Right lobe of liver (tissue), 6 donors: ENCODE data around the gene SLC17A7. TPM values are rescaled to one million over a fixed set of nuclear protein-coding genes. Genes with fewer than 3 reads are reported as not detected.
"Not testable (repeated sequence)": the region's sequence is repeated elsewhere in the genome, so short reads cannot be mapped to it uniquely, and the experiment has no call there.

Experiments used
- ATAC-seq, 4 donors: fragments of 200-7000 bp; cut with Tn5 transposase; one replicate each; pipeline ENCODE4 v1.9.1; 2020; ENCODE audit warnings: mild to moderate bottlenecking in 4 of 4, moderate library complexity in 4 of 4
- DNase-seq, 3 donors: peaks; one replicate each; pipeline ENCODE4 v3.0.0-alpha.2; 2020
- H3K27ac ChIP-seq, 3 donors: fragments of 200-600 bp; one replicate each; pipeline ENCODE4 v1.8.0; 2022
- H3K27me3 ChIP-seq, 2 donors: fragments of 200-600 bp; one replicate each; pipeline ENCODE4 v1.8.0; 2022
- H3K36me3 ChIP-seq, 4 donors: fragments of 200-600 bp; sonication (generic) in 1 of 4; one replicate each; pipeline versions ENCODE4 v1.5.1 to v1.8.0; 2017 to 2022; ENCODE audit warnings: control low read depth in 1 of 4
- H3K4me1 ChIP-seq, 4 donors: fragments of 200-600 bp; sonication (generic) in 1 of 4; one replicate each; pipeline versions ENCODE4 v1.5.1 to v1.8.0; 2017 to 2022; ENCODE audit warnings: control low read depth in 1 of 4
- H3K4me3 ChIP-seq, 3 donors: fragments of 200-600 bp; one replicate each; pipeline ENCODE4 v1.8.0; 2022
- H3K9me3 ChIP-seq, 4 donors: fragments of 200-600 bp; sonication (generic) in 1 of 4; one replicate each; pipeline versions ENCODE4 v1.5.1 to v1.8.0; 2017 to 2022; ENCODE audit warnings: control low read depth in 1 of 4
- POLR2A ChIP-seq: fragments of 450-650 bp; IDR thresholded peaks from one replicate; pipeline ENCODE4 v1.6.1; 2017; ENCODE audit warnings: antibody characterized with exemption, mild to moderate bottlenecking
- WGBS: methylation state at CpG from one replicate; pipeline ENCODE4 v1.1.6; 2018; ENCODE audit warnings: low coverage, low lambda C conversion rate; ENCODE audit not compliant: insufficient coverage; ENCODE audit errors: missing lambda C conversion rate; 5-methylcytosine and 5-hydroxymethylcytosine counted together
- intact Hi-C, 2 donors: fragments of 100-400 bp; cut with DNase I; formaldehyde crosslinking; loops; one replicate each; pipeline versions ENCODE4 v1.11.2 to v1.14.1; 2022
- total RNA-seq, 6 experiments: library from RNA; depleted of rRNA in 2 of 6; stranded (reverse); fragments of >200 nt in 2 of 6; fragmentation: NEBNext Ultra II Directional in 3 of 6; extraction: Animal tissue kit (Norgen Biotek cat#: 25700) in 3 of 6; gene quantifications; one replicate each; pipeline versions ENCODE4 v1.1.0 to v1.2.4, GENCODE V29; 2016 to 2023
- TF ChIP-seq, protein P1 (sequence below), 4 donors: fragments of 200-600 bp in 3 of 4; fragments of 450-650 bp in 1 of 4; IDR thresholded peaks; one replicate each; pipeline versions ENCODE4 v1.5.1 to v1.8.0; 2016 to 2022; ENCODE audit warnings: antibody characterized with exemption in 4 of 4, mild to moderate bottlenecking in 2 of 4
- donor health status: DM: no; HTN: yes; CAD: no.
- donor health status: DM: no; HTN: no; CAD: no.
- donor health status: DM: no; HTN: no; CAD: no.
- donor health status: DM: no; HTN: yes; CAD: no.
- donor health status: DM: no; HTN: yes; CAD: no.

The SLC17A7 gene
- total RNA-seq, 6 experiments from 2014 or later: 0.13 TPM; not detected in 5

GRCh38 chr19:49474542-49474924 lies 33.2 kb upstream of the SLC17A7 start:
- Histone ChIP-seq H3K27me3 (no peaks in the 10 kb centered on the region), H3K9me3 (no peaks in the 10 kb centered on the region), H3K4me1 (peaks cover 0 to 5% (median 0%) of the 10 kb centered on the region in 4 donors), H3K4me3 (peak overlapping the region; percentile 71 to 76 (median 72)), H3K36me3 (no peaks in the 10 kb centered on the region), H3K27ac (peak overlapping the region; percentile 62 to 67 (median 62))
- DNase-seq (no peak), ATAC-seq (no peak)
- 10% methylated on average over 11 of the region's 11 CpGs for WGBS
- intact Hi-C loops: no loop called here
- TF ChIP-seq, protein P1, sequence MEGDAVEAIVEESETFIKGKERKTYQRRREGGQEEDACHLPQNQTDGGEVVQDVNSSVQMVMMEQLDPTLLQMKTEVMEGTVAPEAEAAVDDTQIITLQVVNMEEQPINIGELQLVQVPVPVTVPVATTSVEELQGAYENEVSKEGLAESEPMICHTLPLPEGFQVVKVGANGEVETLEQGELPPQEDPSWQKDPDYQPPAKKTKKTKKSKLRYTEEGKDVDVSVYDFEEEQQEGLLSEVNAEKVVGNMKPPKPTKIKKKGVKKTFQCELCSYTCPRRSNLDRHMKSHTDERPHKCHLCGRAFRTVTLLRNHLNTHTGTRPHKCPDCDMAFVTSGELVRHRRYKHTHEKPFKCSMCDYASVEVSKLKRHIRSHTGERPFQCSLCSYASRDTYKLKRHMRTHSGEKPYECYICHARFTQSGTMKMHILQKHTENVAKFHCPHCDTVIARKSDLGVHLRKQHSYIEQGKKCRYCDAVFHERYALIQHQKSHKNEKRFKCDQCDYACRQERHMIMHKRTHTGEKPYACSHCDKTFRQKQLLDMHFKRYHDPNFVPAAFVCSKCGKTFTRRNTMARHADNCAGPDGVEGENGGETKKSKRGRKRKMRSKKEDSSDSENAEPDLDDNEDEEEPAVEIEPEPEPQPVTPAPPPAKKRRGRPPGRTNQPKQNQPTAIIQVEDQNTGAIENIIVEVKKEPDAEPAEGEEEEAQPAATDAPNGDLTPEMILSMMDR (IDR thresholded peaks at IDR 0.05): no peak
- TF ChIP-seq POLR2A: no peak

- Histone ChIP-seq H3K4me3 (peak within 1 kb of the TSS; percentile 71 to 76 (median 72)), H3K27ac (peak within 1 kb of the TSS; percentile 62 to 67 (median 62)), H3K27me3 (no peaks in the 10 kb centered on the region), H3K9me3 (no peaks in the 10 kb centered on the region), H3K36me3 (no peaks in the 10 kb centered on the region), H3K4me1 (peaks cover 0 to 5% (median 0%) of the 10 kb centered on the region in 4 donors)
- peak; percentile 85 to 88 (median 86) for ATAC-seq
- intact Hi-C loops: no loop called here
- TF ChIP-seq, protein P1 (IDR thresholded peaks at IDR 0.05): peak; percentile 95 to 100 (median 99)
- TF ChIP-seq POLR2A: no peak
- peak; percentile 76 to 79 (median 78) for DNase-seq
- WGBS: 2% methylated on average over 7 of the region's 33 CpGs
Measured at GRCh38 chr19:49473868-49474541, 32.7 kb upstream of the SLC17A7 start, which contains the start of gene FLT3LG. TSS of gene FLT3LG (plus strand) at chr19:49474215. CDS start at chr19:49474640, 425 bp downstream.

DNA sequence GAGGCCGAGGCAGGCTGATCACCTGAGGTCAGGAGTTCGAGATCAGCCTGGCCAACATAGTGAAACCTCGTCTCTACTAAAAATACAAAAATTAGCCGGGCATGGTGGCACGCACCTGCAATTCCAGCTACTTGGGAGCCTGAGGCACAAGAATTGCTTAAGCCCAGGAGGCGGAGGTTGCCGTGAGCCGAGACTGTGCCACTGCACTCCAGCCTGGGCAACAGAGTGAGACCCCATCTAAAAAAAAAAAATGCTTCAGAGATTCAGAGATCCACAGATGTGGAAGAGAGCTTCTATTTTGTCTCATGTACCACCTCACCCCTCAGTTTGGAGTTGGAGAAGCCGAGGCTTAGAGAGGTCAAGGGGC lies 32.2 kb upstream of the SLC17A7 start:
- 66% methylated on average over 7 of the region's 9 CpGs for WGBS
- Histone ChIP-seq H3K27ac (peak overlapping the region; percentile 62 to 67 (median 62)), H3K4me3 (peak overlapping the region; percentile 71 to 76 (median 72))
- H3K27me3 ChIP-seq, ATAC-seq, H3K9me3 ChIP-seq, DNase-seq, intact Hi-C loops, H3K4me1 ChIP-seq, H3K36me3 ChIP-seq: not testable (repeated sequence)

DNA sequence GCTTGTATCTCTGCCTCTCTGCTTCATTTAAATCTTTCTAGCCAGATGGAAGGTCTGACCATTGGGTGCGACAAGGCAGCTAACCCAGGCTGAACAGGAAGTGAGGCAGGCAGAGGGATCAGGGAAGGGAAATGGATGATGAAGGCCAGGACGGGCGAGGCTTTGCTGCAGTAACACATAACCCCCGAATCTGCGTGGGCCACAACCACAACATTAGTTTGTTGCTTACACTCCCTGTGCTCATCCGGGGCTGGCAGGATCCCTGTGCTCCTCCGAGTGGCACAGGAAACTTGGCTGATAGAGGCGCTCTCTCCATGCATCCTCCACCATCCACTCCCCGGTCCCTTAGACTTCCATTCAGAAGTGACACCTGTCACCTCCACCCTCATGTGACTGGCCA lies 31.6 kb upstream of the SLC17A7 start:
- DNase-seq (no peak), ATAC-seq (no peak)
- no peak overlapping the region for H3K27ac ChIP-seq
- H3K27me3 ChIP-seq: no peaks in the 10 kb centered on the region
- H3K4me3 ChIP-seq: no peak overlapping the region
- TF ChIP-seq POLR2A: no peak
- TF ChIP-seq, protein P1 (IDR thresholded peaks at IDR 0.05): no peak
- no peaks in the 10 kb centered on the region for H3K36me3 ChIP-seq
- H3K9me3 ChIP-seq: no peaks in the 10 kb centered on the region
- WGBS: 67% methylated on average over 4 of the region's 9 CpGs
- H3K4me1 ChIP-seq: peaks cover 0 to 5% (median 0%) of the 10 kb centered on the region in 4 donors
- intact Hi-C loops: no loop called here

- Histone ChIP-seq H3K27me3 (no peaks in the 10 kb centered on the region), H3K27ac (no peak overlapping the region), H3K36me3 (no peaks in the 10 kb centered on the region), H3K4me1 (peaks cover 0 to 5% (median 0%) of the 10 kb centered on the region in 4 donors), H3K4me3 (no peak overlapping the region), H3K9me3 (no peaks in the 10 kb centered on the region)
- no peak for ATAC-seq
- DNase-seq: no peak
- TF ChIP-seq, protein P1 (IDR thresholded peaks at IDR 0.05): no peak
- no peak for TF ChIP-seq POLR2A
- intact Hi-C loops: no loop called here
- WGBS: 48% methylated on average over 5 of the region's 8 CpGs
Measured at GRCh38 chr19:49470615-49470978, 29.3 kb upstream of the SLC17A7 start.
